Measurements from ENCODE around the gene AP4E1.

DNA sequence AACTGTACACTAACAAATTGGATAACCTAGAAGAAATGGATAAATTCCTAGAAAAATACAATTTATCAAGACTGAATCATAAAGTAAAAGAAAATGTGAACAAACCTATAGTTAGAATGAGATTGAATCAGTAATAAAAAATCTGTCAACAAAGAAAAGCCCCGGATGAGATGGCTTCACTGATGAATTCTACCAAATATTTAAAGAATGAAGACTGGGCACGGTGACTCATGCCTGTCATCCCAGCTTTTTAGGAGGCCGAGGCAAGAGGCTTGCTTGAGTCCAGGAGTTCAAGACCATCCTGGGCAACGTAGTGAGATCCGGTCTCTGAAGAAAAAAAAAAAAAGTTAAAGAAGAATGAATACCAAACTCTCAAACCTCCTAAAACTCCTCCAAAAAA is 17.7 kb upstream of the AP4E1 start:
- TF ChIP-seq, protein P1, sequence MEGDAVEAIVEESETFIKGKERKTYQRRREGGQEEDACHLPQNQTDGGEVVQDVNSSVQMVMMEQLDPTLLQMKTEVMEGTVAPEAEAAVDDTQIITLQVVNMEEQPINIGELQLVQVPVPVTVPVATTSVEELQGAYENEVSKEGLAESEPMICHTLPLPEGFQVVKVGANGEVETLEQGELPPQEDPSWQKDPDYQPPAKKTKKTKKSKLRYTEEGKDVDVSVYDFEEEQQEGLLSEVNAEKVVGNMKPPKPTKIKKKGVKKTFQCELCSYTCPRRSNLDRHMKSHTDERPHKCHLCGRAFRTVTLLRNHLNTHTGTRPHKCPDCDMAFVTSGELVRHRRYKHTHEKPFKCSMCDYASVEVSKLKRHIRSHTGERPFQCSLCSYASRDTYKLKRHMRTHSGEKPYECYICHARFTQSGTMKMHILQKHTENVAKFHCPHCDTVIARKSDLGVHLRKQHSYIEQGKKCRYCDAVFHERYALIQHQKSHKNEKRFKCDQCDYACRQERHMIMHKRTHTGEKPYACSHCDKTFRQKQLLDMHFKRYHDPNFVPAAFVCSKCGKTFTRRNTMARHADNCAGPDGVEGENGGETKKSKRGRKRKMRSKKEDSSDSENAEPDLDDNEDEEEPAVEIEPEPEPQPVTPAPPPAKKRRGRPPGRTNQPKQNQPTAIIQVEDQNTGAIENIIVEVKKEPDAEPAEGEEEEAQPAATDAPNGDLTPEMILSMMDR (conservative IDR thresholded peaks at IDR 0.05; ENCODE audit: low read length): no peak
- no peak for TF ChIP-seq EZH2phosphoT487 (IDR thresholded peaks at IDR 0.05; ENCODE audit: borderline replicate concordance, low read depth, low read length)

Data from OCI-LY7 (cell line).